ENCODE data around the gene ATP4A.

The ATP4A gene

DNA sequence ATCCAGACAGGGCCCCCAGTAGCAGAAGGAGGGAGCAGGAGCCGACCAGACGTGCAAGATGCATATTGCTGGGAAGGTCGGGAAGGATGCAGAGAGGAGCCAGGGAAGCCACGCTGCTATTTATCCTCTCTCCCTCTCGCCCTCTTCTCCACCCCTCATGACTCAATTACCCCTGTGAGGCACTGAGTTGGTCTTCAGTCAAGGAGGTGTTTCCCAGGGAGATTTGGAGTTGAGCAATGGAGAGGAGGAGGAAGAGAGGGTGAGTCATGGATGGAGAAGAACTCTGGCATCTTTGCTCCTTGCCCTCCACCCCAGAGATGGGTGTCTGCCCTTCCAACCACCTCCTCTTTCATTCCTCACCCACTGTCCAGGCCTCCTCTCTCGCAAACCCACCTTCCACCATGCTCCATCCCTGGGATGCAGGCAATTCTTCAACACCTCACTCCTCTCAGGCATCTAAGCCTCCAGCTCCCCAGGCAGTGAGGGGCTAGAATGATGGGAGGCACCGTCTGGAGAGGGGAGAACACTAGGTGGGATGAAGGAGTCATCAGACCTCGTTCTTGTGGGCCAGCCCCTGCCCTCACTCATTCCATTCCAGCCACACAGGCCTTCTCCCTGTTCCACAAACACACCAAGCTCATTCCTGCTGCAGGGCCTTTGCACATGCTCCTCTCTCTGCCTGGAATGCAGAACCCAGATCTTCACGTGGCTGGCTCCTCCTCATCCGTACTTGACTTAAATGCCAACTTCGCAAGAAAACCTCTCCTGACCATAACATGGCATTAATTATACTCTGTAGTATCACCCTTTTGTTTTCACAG lies 35.0 kb downstream of the ATP4A start, which contains the start of gene SBSN:
SBSN (minus strand) TSS at position 94 of the 821 bp plus-strand sequence; CDS start at position 64, 30 bp downstream.
- no peak for TF ChIP-seq PPARA (CRISPR knock-in tag; IDR thresholded peaks at IDR 0.05; ENCODE audit: borderline replicate concordance)
- TF ChIP-seq, protein P1, sequence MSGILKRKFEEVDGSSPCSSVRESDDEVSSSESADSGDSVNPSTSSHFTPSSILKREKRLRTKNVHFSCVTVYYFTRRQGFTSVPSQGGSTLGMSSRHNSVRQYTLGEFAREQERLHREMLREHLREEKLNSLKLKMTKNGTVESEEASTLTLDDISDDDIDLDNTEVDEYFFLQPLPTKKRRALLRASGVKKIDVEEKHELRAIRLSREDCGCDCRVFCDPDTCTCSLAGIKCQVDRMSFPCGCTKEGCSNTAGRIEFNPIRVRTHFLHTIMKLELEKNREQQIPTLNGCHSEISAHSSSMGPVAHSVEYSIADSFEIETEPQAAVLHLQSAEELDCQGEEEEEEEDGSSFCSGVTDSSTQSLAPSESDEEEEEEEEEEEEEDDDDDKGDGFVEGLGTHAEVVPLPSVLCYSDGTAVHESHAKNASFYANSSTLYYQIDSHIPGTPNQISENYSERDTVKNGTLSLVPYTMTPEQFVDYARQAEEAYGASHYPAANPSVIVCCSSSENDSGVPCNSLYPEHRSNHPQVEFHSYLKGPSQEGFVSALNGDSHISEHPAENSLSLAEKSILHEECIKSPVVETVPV (CRISPR knock-in tag; IDR thresholded peaks at IDR 0.05): no peak
- no peak for TF ChIP-seq ZNF8 (CRISPR knock-in tag; IDR thresholded peaks at IDR 0.05)
- no peak for TF ChIP-seq OSR1 (CRISPR knock-in tag; IDR thresholded peaks at IDR 0.05)
- TF ChIP-seq, protein P2, sequence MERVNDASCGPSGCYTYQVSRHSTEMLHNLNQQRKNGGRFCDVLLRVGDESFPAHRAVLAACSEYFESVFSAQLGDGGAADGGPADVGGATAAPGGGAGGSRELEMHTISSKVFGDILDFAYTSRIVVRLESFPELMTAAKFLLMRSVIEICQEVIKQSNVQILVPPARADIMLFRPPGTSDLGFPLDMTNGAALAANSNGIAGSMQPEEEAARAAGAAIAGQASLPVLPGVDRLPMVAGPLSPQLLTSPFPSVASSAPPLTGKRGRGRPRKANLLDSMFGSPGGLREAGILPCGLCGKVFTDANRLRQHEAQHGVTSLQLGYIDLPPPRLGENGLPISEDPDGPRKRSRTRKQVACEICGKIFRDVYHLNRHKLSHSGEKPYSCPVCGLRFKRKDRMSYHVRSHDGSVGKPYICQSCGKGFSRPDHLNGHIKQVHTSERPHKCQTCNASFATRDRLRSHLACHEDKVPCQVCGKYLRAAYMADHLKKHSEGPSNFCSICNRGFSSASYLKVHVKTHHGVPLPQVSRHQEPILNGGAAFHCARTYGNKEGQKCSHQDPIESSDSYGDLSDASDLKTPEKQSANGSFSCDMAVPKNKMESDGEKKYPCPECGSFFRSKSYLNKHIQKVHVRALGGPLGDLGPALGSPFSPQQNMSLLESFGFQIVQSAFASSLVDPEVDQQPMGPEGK (CRISPR knock-in tag; IDR thresholded peaks at IDR 0.05; ENCODE audit: borderline replicate concordance): no peak
- TF ChIP-seq ISL1 (CRISPR knock-in tag; IDR thresholded peaks at IDR 0.05): no peak
- no peak for TF ChIP-seq ZFP3 (CRISPR knock-in tag; IDR thresholded peaks at IDR 0.05)
- TF ChIP-seq ZNF70 (CRISPR knock-in tag; IDR thresholded peaks at IDR 0.05): no peak
- no peak for TF ChIP-seq BACH2 (CRISPR knock-in tag; IDR thresholded peaks at IDR 0.05; ENCODE audit: borderline replicate concordance)
- TF ChIP-seq TOX (CRISPR knock-in tag; IDR thresholded peaks at IDR 0.05; ENCODE audit: borderline replicate concordance): no peak
- TF ChIP-seq ZC3H10 (CRISPR knock-in tag; IDR thresholded peaks at IDR 0.05): no peak
- ATAC-seq: no peak

DNA sequence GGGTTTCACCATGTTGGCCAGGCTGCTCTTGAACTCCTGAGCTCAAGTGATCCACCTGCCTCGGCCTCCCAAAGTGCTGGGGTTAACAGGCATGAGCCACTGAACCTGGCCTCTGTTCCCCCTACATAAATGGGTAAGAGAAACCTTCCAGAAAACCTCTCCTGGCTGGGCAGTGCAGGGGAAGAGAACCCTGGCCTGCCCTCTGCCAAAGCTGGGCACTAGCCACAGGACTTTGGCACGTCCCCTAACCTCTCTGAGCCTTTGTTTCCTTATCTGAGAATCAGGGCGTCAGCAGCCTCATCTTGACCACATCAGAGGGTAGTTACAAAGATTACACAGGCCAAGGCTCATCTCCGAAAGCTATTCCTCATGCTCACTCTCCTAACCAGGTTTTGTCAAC lies 37.6 kb downstream of the ATP4A start:
- no peak for ATAC-seq
- TF ChIP-seq, protein P2 (CRISPR knock-in tag; IDR thresholded peaks at IDR 0.05; ENCODE audit: borderline replicate concordance): no peak
- no peak for TF ChIP-seq GLIS3 (CRISPR knock-in tag; IDR thresholded peaks at IDR 0.05)

DNA sequence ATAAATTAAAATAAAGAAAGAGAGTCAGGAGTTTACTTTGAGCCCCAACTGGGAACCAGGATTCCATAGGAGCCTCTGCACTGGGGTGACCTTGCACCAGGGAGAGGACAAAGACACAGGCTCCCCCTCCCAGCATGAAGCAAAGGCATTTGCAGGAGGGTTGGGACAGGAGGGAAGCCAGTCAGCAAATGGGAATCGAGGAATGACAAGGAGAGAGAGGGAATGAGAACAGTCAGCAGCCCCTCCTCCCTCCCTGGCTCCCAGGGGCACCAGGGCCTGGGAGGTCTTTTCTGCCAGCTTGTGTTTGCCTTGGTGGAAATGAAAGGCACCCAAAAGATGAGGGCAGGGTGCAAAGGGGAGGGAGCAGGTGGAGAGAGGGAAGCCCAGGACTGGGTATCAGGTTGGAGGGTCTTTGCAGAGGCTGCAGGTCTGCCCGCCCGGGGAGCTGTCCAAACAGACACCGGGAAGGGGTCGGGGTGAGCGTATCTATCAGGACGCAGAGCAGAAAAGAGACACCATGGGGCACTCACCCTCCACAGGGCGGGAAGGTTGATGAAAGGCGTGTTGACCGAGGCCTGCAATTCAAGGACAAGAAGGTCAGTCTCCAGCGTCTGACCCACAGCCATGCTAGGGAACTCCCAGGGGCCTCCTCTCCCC lies 39.1 kb downstream of the ATP4A start:
- TF ChIP-seq, protein P3, sequence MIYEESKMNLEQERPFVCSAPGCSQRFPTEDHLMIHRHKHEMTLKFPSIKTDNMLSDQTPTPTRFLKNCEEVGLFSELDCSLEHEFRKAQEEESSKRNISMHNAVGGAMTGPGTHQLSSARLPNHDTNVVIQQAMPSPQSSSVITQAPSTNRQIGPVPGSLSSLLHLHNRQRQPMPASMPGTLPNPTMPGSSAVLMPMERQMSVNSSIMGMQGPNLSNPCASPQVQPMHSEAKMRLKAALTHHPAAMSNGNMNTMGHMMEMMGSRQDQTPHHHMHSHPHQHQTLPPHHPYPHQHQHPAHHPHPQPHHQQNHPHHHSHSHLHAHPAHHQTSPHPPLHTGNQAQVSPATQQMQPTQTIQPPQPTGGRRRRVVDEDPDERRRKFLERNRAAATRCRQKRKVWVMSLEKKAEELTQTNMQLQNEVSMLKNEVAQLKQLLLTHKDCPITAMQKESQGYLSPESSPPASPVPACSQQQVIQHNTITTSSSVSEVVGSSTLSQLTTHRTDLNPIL (CRISPR knock-in tag; IDR thresholded peaks at IDR 0.05; ENCODE audit: low read depth): no peak
- no peak for TF ChIP-seq ESRRG (CRISPR knock-in tag; IDR thresholded peaks at IDR 0.05)
- TF ChIP-seq, protein P4, sequence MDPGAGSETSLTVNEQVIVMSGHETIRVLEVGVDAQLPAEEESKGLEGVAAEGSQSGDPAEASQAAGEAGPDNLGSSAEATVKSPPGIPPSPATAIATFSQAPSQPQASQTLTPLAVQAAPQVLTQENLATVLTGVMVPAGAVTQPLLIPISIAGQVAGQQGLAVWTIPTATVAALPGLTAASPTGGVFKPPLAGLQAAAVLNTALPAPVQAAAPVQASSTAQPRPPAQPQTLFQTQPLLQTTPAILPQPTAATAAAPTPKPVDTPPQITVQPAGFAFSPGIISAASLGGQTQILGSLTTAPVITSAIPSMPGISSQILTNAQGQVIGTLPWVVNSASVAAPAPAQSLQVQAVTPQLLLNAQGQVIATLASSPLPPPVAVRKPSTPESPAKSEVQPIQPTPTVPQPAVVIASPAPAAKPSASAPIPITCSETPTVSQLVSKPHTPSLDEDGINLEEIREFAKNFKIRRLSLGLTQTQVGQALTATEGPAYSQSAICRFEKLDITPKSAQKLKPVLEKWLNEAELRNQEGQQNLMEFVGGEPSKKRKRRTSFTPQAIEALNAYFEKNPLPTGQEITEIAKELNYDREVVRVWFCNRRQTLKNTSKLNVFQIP (CRISPR knock-in tag; IDR thresholded peaks at IDR 0.05; ENCODE audit: borderline replicate concordance, low read depth): no peak
- no peak for TF ChIP-seq ZNF565 (CRISPR knock-in tag; conservative IDR thresholded peaks at IDR 0.05; ENCODE audit: low read depth)
- TF ChIP-seq BACH2 (CRISPR knock-in tag; IDR thresholded peaks at IDR 0.05; ENCODE audit: borderline replicate concordance): no peak
- TF ChIP-seq CSDC2 (CRISPR knock-in tag; IDR thresholded peaks at IDR 0.05): no peak
- no peak for TF ChIP-seq TOX (CRISPR knock-in tag; IDR thresholded peaks at IDR 0.05; ENCODE audit: borderline replicate concordance)
- no peak for TF ChIP-seq ZFP3 (CRISPR knock-in tag; IDR thresholded peaks at IDR 0.05)
- TF ChIP-seq ISL1 (CRISPR knock-in tag; IDR thresholded peaks at IDR 0.05): no peak
- no peak for TF ChIP-seq RARB (CRISPR knock-in tag; IDR thresholded peaks at IDR 0.05)
- ATAC-seq: no peak

Data from SK-N-SH treated with all-trans-retinoic acid at 6 μM for 48 hours (cell line).